Lower lobe of right lung (tissue), 2 donors: Measurements from ENCODE around the gene AP3D1. TPM values are rescaled to one million over a fixed set of nuclear protein-coding genes. Genes with fewer than 3 reads are reported as not detected.

Experiments
- ATAC-seq, 2 donors: fragments of 200-7000 bp; cut with Tn5 transposase; one replicate each; pipeline ENCODE4 v1.9.1; 2020 to 2022; ENCODE audit warnings: mild to moderate bottlenecking in 2 of 2, moderate library complexity in 2 of 2
- DNase-seq: peaks from one replicate; pipeline ENCODE4 v3.0.0-alpha.2; 2020
- H3K27ac ChIP-seq: fragments of 200-600 bp; one replicate; pipeline ENCODE4 v1.8.0; 2022
- H3K27me3 ChIP-seq: fragments of 200-600 bp; one replicate; pipeline ENCODE4 v1.8.0; 2022; ENCODE audit warnings: low read depth
- H3K36me3 ChIP-seq: fragments of 200-600 bp; one replicate; pipeline ENCODE4 v1.8.0; 2022; ENCODE audit warnings: mild to moderate bottlenecking
- H3K4me1 ChIP-seq: fragments of 200-600 bp; one replicate; pipeline ENCODE4 v1.8.0; 2022
- H3K4me3 ChIP-seq: fragments of 200-600 bp; one replicate; pipeline ENCODE4 v1.8.0; 2022; ENCODE audit warnings: mild to moderate bottlenecking
- H3K9me3 ChIP-seq: fragments of 200-600 bp; one replicate; pipeline ENCODE4 v1.8.0; 2022
- CTCF ChIP-seq: fragments of 200-600 bp; IDR thresholded peaks from one replicate; pipeline ENCODE4 v1.8.0; 2022; ENCODE audit warnings: antibody characterized with exemption, mild to moderate bottlenecking
- intact Hi-C: fragments of 100-400 bp; cut with DNase I; formaldehyde crosslinking; loops from one replicate; pipeline ENCODE4 v1.11.0; 2022
- total RNA-seq: library from RNA; stranded (reverse); fragmentation: NEBNext Ultra II Directional; extraction: Animal tissue kit (Norgen Biotek cat#: 25700); gene quantifications from one replicate; pipeline ENCODE4 v1.2.1, GENCODE V29; 2021
- donor health status: DM: no; HTN: yes; CAD: no; lungs with severe emphysema.

Gene AP3D1
- total RNA-seq, 1 donor from 2014 or later = 99.5 TPM

GRCh38 chr19:2167896-2168618 is 16.7 kb upstream of the AP3D1 start:
- DNase-seq (peak; percentile 84), ATAC-seq (peak; percentile 39 to 45)
- peak overlapping the region; percentile 90 for H3K27ac ChIP-seq
- H3K4me3 ChIP-seq = peak overlapping the region; percentile 41
- no peak for TF ChIP-seq CTCF
- intact Hi-C loops = no loop called here
- peaks cover 85% of the 10 kb centered on the region for H3K4me1 ChIP-seq
- H3K27me3 ChIP-seq = no peaks in the 10 kb centered on the region
- no peaks in the 10 kb centered on the region for H3K9me3 ChIP-seq
- no peaks in the 10 kb centered on the region for H3K36me3 ChIP-seq

GRCh38 chr19:2166741-2167738 is 15.7 kb upstream of the AP3D1 start:
- Histone ChIP-seq H3K27ac (peak overlapping the region; percentile 90), H3K27me3 (no peaks in the 10 kb centered on the region), H3K4me1 (peaks cover 85% of the 10 kb centered on the region), H3K9me3 (no peaks in the 10 kb centered on the region), H3K36me3 (no peaks in the 10 kb centered on the region), H3K4me3 (peak overlapping the region; percentile 6)
- DNase-seq (peak; percentile 92), ATAC-seq (peak; percentile 60 to 62)
- intact Hi-C loops = no loop called here
- no peak for TF ChIP-seq CTCF

GRCh38 chr19:2164020-2164998 is 12.9 kb upstream of the AP3D1 start:
- Histone ChIP-seq H3K27me3 (no peaks in the 10 kb centered on the region), H3K4me1 (peaks cover 57% of the 10 kb centered on the region), H3K9me3 (no peaks in the 10 kb centered on the region), H3K27ac (peak overlapping the region; percentile 86), H3K36me3 (no peaks in the 10 kb centered on the region), H3K4me3 (peak overlapping the region; percentile 93)
- peak; percentile 0 to 10 for ATAC-seq
- intact Hi-C loops = no loop called here
- TF ChIP-seq CTCF = no peak
- no peak for DNase-seq

- H3K27ac ChIP-seq = no peak overlapping the region
- H3K36me3 ChIP-seq = no peaks in the 10 kb centered on the region
- DNase-seq = no peak
- H3K9me3 ChIP-seq = no peaks in the 10 kb centered on the region
- no peak for TF ChIP-seq CTCF
- intact Hi-C loops = no loop called here
- peaks cover 24% of the 10 kb centered on the region for H3K4me1 ChIP-seq
- H3K4me3 ChIP-seq = no peak overlapping the region
- H3K27me3 ChIP-seq = no peaks in the 10 kb centered on the region
- ATAC-seq = no peak
Observed at GRCh38 chr19:2160379-2160778, 9.0 kb upstream of the AP3D1 start.

- ATAC-seq = no peak
- no peak for DNase-seq
- Histone ChIP-seq H3K36me3 (no peaks in the 10 kb centered on the region), H3K9me3 (no peaks in the 10 kb centered on the region), H3K27me3 (no peaks in the 10 kb centered on the region), H3K27ac (no peak overlapping the region), H3K4me3 (no peak overlapping the region), H3K4me1 (peaks cover 6% of the 10 kb centered on the region)
- no peak for TF ChIP-seq CTCF
- intact Hi-C loops = no loop called here
Observed at GRCh38 chr19:2157452-2157851, 6.1 kb upstream of the AP3D1 start.
